ENCODE measurements around the gene DGKG.

The DGKG gene

DNA sequence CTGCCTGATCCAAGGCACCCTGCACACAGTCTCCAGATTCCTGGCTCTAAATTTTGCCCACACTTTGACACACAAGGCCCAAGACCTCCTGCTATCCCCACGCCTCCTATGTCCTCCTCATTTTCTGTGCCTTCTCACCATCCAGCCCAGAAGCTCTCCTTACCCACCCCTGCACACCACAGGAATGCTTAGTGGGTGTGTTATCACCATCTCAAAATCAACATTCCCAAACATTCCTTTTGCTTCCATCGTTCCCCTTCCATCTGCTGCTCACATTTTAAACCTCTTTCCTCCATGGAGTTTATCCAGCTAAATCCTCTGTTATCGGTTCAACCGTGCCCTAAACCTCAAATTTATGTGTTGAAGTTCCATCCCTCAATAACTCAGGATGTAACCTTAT lies 43.9 kb downstream of the DGKG start:
- no peak for DNase-seq (ENCODE audit: low read depth in 2 of 2)

- no peak for DNase-seq (ENCODE audit: low read depth in 2 of 2)
Measured at GRCh38 chr3:186317478-186317877, 44.6 kb downstream of the DGKG start.

- DNase-seq (ENCODE audit: low read depth in 2 of 2): no peak
Measured at GRCh38 chr3:186316666-186317260, 45.3 kb downstream of the DGKG start.

- DNase-seq (ENCODE audit: low read depth in 2 of 2): no peak
Measured at GRCh38 chr3:186315581-186316354, 46.3 kb downstream of the DGKG start.

GRCh38 chr3:186314896-186315295 lies 47.1 kb downstream of the DGKG start:
- no peak for DNase-seq (ENCODE audit: low read depth in 2 of 2)

- DNase-seq (ENCODE audit: low read depth in 2 of 2): no peak
Measured at GRCh38 chr3:186311441-186311840, 50.6 kb downstream of the DGKG start.

GRCh38 chr3:186308549-186308948 lies 53.5 kb downstream of the DGKG start:
- no peak for DNase-seq (ENCODE audit: low read depth in 2 of 2)

- DNase-seq (ENCODE audit: low read depth in 2 of 2): no peak
Measured at GRCh38 chr3:186307594-186308221, 54.3 kb downstream of the DGKG start.

DNA sequence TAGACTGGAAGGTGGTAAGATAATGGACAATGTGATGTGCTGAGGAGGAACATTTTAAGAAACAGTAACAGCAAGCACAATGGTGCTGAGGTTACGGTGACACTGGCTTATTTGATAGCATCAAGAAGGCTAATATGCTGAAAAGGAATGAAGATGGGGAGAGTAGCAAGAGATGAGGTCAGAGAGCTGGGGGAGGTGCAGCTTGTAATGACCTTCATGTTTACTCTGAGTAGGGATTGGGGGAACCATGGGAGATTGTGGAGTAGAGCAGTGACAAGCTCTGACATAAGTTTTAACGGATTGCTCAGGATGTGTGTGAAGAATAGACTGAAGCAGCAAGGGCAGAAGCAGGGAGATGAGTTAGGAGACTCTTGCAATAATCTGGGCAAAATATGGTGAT lies 56.7 kb downstream of the DGKG start:
- DNase-seq (ENCODE audit: low read depth in 2 of 2): no peak

- DNase-seq (ENCODE audit: low read depth in 2 of 2): no peak
Measured at GRCh38 chr3:186303965-186304364, 58.1 kb downstream of the DGKG start.

- no peak for DNase-seq (ENCODE audit: low read depth in 2 of 2)
Measured at GRCh38 chr3:186299327-186299726, 62.7 kb downstream of the DGKG start.

DNA sequence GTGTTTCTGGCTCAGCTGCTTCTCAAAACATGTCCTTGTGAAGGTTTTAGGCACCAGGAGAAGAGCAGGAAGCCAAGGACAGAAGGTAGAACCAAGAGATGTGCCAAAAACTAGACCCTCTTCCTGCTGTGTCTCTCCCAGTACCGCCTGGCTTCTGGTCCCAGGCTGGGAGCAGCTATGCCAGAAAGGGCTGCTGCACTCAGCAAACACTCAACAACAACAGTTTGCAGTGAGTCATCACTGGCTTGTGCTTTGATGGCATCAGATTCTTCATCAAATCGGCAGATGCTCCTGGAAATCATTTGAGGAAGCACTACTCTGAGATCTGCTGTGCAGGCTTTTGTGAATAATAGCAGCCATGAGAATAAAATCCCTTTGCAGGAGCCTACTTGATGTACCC lies 63.2 kb downstream of the DGKG start:
- DNase-seq (ENCODE audit: low read depth in 2 of 2): no peak

DNA sequence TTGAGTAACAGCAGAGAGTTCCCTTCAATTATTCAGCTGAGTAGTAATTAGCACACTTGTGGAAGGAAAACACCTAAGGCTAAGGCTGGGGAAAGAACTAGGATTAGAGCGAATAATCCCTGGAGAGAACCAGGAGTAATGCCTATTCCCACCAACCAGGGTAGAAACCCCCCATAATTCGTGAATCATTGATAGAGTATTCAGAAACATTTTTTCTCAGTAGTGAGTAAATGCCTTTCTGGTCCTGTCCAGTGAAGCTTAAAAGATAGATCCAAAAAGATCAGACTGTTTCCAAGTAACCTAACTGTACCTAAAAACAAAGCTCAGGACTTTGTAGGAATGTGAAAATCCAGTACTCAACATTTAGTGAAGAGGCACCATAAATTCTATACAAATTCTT lies 71.2 kb downstream of the DGKG start:
- DNase-seq (ENCODE audit: low read depth in 2 of 2): no peak

- peak; percentile 88 to 89 for DNase-seq (ENCODE audit: low read depth in 2 of 2)
Measured at GRCh38 chr3:186287711-186288110, 74.3 kb downstream of the DGKG start.

DNA sequence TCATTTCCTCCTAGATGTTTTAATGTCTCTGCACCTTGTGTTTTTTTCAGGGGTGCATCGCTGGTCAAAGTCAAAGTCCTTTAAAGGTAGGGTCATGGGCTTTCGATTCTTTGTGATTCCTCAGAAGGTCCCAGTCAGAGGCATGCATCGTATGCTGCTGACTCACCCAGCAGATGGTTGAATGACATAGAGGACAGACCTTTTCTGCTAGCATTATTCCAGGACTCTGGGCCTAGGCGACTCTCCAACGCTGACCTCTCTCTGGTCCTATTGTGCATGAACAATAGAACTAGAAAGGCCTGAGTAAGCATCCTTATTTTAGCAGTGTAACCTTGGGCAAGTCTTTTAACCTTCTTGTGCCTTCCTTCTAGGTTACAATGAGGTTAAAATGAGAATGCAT lies 75.9 kb downstream of the DGKG start:
- DNase-seq (ENCODE audit: low read depth in 2 of 2): no peak

- DNase-seq (ENCODE audit: low read depth in 2 of 2): no peak
Measured at GRCh38 chr3:186284661-186285060, 77.4 kb downstream of the DGKG start.

DNA sequence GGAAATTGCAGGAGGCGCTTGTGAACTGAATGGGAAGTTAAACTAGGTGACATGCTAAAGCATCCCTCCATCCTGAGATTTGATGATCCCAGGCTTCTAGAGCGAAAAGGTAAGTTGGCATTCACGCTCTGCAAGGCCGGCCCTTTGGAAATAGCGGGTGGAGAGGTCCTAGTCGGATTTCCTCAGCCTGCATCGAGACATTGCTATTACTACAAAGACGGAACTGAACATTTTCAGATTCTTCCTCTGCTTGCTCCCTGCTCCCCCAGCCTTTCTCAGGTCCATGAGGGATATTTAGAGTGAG lies 77.7 kb downstream of the DGKG start:
- DNase-seq (ENCODE audit: low read depth in 2 of 2): no peak

GRCh38 chr3:186283651-186284348 lies 78.2 kb downstream of the DGKG start:
- DNase-seq (ENCODE audit: low read depth in 2 of 2): peak; percentile 40 to 47

GRCh38 chr3:186283096-186283495 lies 78.9 kb downstream of the DGKG start:
- no peak for DNase-seq (ENCODE audit: low read depth in 2 of 2)

- peak in 1 of 2 experiments; percentile 42 for DNase-seq (ENCODE audit: low read depth in 2 of 2)
Measured at GRCh38 chr3:186281176-186281575, 80.9 kb downstream of the DGKG start.

DNA sequence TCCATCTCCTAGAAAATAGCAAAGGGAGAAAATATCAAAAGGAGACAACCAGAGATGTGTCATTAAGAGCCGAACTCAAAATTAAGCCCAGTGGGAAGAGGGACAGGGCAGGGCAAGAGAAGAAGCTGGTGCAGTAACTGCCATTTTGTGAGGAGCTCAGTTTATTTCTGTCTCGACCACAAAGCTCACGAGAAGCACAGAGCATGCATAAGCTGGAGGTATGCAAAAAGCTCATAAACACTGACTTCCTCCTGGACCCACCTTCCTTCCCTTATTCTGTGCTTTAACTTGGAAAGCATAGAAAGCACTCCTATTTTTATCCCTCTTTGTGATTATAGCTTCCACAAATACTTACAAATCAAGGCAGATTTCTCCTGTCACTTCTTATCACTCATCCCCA lies 81.3 kb downstream of the DGKG start:
- DNase-seq (ENCODE audit: low read depth in 2 of 2): no peak

- DNase-seq (ENCODE audit: low read depth in 2 of 2): no peak
Measured at GRCh38 chr3:186277268-186277909, 84.6 kb downstream of the DGKG start.

All from fibroblast of skin of left biceps (primary cell).